ENCODE measurements around the gene PBOV1.

The PBOV1 gene

DNA sequence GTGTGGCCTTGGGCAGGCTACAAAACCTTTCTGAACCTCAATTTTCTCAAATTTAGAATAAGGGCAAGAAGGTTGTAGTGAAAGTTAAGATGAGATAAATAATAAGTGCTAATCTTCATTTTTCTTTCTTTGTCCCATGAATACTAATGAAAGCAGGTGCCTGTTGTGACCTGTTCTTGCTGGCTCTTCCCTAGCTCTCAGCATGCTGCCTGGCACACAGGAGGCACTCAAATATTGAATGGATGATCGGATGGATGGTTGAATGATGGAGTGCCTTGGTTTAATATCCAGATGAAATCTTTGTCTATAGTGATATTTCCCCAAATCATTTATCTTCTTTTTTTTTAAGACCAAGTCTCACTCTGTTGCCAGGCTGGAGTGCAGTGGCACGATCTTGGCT is 15.0 kb downstream of the PBOV1 start:
- DNase-seq, result no peak

DNA sequence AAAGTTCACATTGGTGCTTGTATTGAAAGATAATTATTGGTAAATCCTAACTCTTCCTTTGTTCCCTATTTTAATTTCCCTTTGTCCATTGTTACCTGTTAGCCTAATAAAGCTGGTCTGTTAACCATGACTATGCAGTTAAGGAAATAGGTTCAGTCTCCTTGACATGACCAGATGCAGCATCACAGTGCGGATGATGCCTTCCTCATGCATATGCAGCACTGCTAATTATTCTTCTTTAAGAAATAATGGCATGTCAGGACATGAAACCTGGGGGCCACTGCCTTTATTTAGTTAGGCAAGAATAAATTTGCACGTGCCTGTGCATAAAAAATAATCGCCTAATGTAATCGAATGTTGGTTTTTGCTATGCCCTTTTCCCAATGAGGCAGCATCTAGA is 16.5 kb downstream of the PBOV1 start:
- no peak for DNase-seq

DNA sequence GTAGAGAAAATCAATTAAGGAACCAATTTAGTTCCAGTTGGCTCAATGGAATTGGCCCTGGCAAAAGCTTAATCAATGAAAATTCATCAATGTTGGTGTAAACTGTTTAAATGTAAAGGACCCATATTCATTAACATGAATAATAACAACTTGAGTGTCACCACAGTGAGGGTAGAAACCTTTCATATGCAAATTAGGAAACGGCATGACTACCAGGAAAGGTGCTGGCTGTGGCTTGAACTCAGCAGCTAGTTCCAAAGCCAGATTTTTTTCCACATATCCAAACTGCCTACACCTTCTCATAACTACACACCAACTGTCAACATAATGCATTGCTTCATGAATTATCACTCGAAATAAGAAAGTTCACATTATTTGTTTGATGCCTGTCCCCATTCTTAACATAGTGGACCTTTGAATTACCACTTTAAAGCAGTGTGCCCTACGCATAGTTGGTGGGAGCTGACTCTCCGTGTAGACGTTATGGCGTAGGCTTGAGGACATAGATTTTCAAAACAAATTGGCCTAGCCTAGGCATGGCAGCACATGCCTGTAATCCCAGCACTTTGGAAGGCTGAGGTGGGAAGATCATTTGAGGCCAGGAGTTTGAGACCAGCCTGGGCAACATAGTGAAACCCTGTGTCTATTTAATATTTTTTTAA is 19.7 kb downstream of the PBOV1 start:
- no peak for DNase-seq

GRCh38 chr6:138197570-138197969 is 20.7 kb downstream of the PBOV1 start:
- no peak for DNase-seq

- no peak for DNase-seq
These were observed 22.1 kb downstream of the PBOV1 start for GRCh38 chr6:138196122-138196738.

- DNase-seq, result no peak
These were observed 24.0 kb downstream of the PBOV1 start for GRCh38 chr6:138194287-138194686.

GRCh38 chr6:138188278-138188941 is 29.9 kb downstream of the PBOV1 start:
- DNase-seq, result no peak

DNA sequence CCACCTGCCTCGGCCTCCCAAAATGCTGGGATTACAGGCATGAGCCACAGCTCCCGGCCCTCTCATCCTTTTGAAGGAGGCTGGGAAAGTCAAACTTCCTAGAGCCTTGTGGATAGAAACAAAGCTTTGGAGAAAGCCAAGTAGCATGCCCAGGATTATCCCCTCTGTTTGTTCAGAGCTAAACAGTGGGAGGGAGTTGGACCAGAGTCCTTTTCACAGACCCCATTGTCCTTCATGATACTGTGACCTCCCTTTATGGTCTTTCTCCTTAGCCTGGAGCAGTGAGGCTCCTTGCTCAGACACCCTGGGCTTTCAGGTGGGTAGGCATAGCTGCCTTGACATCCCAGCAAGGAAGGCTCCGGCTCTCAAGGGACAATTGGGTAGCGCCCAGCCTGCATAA is 31.1 kb downstream of the PBOV1 start:
- no peak for DNase-seq

- no peak for DNase-seq
These were observed 34.1 kb downstream of the PBOV1 start for GRCh38 chr6:138184230-138184629.

DNA sequence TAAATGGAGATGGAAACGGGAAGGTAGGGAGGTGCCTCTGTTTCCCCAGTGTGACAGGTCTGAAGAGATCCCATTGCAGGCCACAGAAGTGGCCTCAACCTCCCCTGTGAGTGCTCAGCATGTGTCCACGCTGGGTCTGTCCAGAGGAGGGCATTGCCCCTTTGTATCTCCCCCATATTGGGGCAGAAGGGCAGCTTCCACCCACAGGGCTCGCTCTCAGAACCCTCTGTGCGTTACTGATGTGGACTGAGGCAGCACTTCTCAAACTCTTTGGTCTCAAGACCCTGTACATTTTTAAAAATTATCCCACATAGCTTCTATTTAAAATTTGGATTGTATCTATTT is 34.5 kb downstream of the PBOV1 start:
- DNase-seq, result no peak

- DNase-seq, result no peak
These were observed 35.1 kb downstream of the PBOV1 start for GRCh38 chr6:138182939-138183789.

GRCh38 chr6:138176652-138177232 is 41.5 kb downstream of the PBOV1 start:
- DNase-seq, result no peak

DNA sequence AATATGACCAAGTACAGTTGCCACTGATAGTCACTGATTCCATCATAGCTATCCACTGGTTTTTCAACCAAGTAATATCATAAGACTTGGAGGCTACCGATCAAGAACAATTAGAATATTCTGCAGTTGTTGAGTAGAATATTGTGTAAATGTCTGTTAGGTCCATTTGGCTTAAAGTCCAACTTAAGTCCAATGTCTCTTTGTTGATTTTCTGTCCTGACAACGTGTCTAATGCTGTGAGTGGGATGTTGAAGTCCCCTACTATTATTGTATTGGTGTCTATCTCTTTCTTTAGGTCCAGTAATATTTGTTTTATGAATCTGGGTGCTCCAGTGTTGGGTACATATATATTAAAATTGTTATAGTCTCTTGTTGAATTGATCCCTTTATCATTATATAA is 42.7 kb downstream of the PBOV1 start:
- no peak for DNase-seq

Measured in GOT3 (cell line).